Measurements from ENCODE around the gene GNRHR.
"Not testable (repeated sequence)": the region's sequence is repeated elsewhere in the genome, so short reads cannot be mapped to it uniquely, and the experiment has no call there.

The GNRHR gene, protein sequence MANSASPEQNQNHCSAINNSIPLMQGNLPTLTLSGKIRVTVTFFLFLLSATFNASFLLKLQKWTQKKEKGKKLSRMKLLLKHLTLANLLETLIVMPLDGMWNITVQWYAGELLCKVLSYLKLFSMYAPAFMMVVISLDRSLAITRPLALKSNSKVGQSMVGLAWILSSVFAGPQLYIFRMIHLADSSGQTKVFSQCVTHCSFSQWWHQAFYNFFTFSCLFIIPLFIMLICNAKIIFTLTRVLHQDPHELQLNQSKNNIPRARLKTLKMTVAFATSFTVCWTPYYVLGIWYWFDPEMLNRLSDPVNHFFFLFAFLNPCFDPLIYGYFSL

GRCh38 chr4:67754288-67754687 is at the start of gene GNRHR:
GNRHR (minus strand) TSS chr4:67754388; CDS start chr4:67754335, 53 bp downstream.
- DNase-seq (ENCODE audit: low spot score): no peak

DNA sequence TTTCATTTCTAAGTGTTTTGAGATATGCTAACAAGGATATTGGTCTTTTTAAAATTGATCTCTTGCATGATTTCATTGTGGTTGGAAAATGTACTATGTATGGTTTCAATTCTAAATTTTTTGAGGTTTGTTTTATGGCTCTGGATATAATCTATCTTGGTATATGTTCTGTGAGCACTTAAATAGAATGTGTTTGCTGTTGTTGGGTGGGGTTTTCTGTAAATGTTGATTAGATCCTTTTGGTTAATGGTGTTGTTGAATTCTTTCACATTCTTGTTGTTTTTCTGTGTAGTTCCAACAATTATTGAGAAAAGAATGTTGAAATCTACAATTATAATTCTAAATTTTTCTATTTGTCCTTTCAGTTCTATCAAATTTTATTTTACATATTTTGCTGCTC is 42.6 kb upstream of the GNRHR start:
- no peak for DNase-seq (ENCODE audit: low spot score)

DNA sequence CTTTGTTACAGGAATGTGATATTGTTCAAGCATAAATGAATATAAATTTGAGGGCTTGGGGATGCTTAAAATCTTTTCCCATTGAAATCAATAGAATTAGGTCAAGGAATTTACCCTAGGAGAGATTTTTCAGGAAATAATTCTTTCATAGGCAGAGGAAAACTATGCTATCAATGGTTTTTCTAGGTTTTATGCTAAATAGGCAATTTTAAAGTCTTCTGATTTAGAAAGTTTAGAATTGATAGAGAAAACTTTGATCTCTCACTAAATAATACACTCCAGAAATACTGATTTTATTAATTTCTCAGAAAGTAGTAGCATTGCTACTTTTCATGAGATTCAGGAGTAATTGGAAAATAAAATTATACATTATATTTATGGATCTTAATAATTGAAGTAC is 36.5 kb upstream of the GNRHR start:
- DNase-seq (ENCODE audit: low spot score): no peak

- no peak for DNase-seq (ENCODE audit: low spot score)
Measured at GRCh38 chr4:67787311-67787710, 33.1 kb upstream of the GNRHR start.

DNA sequence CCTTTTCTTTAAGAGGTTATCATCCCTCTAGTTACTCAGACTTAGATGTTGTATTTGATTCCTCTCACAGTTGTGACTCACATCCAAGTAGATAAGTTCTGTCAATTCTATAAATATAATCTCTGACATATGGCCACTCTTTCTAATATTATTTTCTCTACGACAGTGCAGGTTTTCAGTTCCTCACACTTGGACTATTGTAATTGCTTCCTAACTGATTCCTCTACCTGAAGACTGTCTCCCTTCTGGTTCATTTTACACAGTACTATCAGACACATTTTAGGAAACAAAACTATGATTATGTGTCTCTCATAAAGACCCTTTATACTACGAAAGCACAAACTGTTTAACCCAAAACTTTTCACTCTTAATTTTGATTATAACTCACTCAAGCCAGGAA is 31.3 kb upstream of the GNRHR start:
- no peak for DNase-seq (ENCODE audit: low spot score)

DNA sequence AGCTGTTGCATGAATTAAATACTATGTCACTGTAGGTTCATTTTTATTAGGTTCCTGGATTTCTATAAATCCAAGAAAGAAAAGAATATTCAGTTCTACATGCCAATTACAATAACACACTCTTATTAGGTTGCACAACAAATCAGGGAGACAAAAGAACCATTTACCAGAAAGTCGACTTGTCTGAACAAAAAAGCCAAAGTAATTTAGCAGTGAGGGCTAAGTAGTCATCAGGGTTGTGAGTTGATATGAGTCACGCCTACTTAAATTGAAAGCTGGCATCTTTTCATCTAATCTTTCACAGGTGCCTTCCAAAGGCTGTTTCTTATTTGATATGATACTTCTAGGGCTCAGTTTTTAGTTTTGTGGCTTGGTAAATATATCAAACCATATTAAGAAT is 25.4 kb upstream of the GNRHR start:
- no peak for DNase-seq (ENCODE audit: low spot score)

DNA sequence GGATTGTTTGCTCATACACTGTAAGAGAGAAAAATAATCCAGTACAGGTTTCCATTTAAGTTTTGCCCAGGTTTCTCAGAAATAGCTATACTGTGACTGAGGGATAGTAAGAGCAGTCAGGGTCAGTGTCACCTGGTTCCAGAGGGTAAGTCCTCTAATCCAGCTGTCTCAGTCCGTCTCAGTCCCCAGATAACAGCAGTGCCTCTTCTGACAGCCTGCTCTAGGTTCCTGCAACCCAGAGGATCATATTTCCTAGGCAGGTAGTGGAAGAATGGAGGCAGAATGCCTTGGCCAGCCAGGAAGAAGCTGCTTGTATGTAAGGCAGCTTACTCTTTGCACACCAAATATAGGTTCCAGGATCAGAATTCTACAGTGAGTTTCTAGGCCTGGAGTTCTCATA is 22.6 kb upstream of the GNRHR start:
- no peak for DNase-seq (ENCODE audit: low spot score)

DNA sequence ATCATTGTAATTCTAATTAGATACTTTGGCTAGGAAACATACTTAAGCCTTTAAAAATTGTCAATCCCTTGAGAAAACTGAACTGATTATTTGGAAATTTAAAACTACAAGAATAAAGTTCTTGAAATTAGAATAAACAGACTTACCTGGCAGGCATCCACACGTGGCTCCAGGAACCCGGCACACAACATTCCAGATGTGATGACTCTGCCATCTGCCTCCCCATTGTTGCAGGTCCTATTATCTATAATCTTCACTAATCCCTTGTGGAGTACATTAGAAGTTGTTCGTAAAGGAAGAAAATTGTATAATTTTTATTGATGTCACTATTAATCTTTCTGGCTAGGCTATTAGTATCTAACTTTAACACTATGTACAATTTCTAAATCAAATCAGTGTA is 16.2 kb upstream of the GNRHR start:
- no peak for DNase-seq (ENCODE audit: low spot score)

DNA sequence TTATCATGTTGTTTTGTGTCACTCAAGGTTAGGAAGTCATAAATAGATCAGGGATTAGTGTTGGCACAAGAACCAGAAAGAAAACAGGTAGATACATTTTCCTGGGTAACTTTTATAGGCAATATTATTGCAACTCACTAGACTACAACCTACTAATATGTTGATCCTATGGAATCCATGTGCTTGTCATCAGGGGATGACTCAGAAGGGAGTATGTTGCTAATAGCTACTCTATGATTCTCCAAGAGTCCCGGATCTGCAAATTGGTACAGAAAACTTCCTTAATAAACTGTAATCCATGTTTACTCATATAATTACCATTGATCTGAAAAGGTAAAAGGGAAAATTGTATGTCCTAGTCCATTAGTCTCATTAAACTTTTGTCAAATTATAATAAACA is 11.7 kb upstream of the GNRHR start:
- DNase-seq (ENCODE audit: low spot score): no peak

DNA sequence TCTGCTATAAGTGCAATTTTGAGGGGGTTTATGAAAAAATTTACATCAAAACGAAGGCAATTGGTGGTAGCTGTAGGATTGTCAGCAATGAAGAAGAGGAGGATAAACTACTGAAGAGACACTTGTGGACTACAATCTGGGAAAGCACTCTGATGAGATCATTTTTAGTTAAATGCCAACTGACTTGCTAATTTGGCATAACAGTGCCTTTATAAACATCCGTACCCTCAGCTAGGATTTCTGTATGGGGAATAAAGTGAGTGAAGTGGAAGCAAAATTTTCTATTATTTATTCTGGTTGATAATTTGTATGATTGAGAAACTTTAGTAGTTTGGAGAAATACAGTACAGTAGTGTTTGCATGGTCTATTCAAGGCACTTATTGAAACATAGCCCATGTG is 11.2 kb upstream of the GNRHR start:
- DNase-seq (ENCODE audit: low spot score): no peak

DNA sequence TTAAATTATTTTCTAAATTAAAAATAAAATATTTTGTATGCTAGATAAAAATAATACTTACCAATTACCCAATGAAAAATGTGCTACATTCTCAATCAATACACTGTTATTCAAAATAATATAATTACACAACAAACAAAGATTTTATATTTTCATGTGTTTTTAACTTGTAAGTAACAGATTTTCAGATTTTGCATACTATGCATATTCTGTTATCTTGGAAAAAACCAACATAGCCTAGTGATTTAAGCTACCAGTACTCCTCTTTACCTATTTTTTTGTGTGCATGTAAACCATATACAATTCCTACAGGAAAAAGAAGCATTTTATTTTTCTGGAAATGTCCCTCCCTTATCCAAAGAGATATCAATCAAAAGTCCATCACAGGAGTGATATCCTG is 10.0 kb upstream of the GNRHR start:
- DNase-seq (ENCODE audit: low spot score): no peak

DNA sequence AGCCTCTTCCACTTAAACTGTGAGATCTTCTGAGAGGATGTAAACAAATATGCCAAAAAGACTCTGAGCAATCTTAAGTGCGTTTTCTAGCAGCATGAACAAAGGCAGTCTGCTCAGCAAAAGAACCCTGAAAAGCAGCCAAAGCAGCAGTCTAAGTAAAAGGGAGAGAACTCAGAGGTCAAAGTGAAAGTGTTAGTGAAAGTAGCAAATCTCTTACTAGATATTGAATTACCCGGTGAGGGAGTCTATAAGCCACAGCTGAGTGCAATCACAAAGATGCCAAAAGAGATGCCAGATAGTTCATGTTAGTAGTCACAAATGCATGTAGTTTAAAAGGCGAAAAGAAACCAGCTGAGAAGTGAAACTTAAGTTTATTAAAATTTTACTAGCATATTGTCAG is 7.9 kb upstream of the GNRHR start:
- no peak for DNase-seq (ENCODE audit: low spot score)

DNA sequence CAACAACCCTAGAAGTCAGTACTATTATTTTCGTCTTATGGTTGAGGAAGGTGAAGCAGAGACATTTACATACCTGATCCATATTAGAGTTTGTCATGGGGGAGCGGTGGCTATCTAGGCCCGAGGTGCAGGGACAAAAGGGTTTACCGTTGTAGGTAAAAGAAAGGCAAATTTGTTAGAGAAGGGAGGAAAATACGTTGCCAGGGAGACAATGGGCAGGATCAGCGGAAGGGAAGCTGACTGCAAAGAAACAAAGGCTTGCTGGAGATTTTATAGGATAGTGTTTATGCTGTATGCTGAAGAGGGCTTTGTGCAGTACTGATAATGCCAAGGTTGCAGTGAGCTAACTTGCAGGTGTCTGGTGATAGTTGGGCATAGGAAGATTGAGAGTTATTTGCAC is 2.8 kb upstream of the GNRHR start:
- not testable (repeated sequence) for DNase-seq (ENCODE audit: low spot score)

DNA sequence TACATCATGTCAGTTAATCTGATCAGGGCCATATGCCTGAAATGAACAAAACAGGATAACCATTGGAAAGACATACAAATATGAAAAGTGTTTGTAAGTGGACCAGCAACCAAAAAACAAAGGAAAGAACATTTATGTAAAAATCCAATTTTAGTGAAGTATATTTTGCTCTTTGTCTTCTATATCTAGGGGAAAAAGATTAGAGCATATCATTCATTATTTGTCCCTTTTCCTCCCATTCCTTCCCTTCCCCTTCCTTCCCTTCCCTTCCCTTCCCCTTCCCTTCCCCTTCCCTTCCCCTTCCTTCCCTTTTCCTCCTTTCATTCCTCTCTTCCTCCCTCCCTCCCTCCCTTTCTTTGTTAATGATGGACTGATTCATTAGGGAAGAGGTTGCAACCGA is 1.8 kb upstream of the GNRHR start:
- DNase-seq (ENCODE audit: low spot score): no peak

DNA sequence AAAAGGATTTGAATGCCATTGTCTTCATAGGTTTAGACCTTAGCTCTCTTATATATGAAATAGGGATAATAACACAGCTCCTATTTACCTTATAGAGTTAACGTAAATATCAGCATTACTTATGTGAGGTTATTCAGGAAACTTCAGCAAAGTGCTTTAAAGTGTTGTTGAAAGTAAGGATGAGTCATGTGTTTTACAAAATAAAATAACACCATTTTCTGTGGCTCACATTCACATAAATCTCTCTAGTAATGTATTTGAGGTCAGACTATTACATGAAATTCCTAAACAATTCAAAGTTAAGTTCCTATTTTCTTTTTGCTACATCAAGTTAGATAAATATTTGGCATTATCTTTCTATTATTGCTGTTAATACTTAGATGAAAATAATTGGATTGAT is 2.9 kb downstream of the GNRHR start:
- DNase-seq (ENCODE audit: low spot score): no peak

DNA sequence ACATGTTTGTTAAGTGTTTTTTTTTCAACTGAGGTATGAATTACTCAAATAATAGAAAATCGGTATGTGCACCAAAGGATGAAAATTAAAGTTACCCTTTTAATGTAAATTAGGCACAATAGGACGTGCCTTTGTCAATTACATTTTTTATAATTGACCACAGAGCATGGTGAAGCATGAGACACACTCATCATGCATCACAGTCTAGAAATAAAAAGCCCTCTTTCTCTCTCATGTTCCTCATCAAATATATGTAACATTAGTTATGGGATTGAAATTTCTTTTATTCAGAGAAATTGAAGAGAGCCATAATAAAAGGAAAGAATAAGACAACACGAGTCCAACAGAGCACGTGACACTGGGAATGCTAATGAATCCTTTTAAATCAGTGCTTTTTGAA is 3.5 kb downstream of the GNRHR start:
- no peak for DNase-seq (ENCODE audit: low spot score)

DNA sequence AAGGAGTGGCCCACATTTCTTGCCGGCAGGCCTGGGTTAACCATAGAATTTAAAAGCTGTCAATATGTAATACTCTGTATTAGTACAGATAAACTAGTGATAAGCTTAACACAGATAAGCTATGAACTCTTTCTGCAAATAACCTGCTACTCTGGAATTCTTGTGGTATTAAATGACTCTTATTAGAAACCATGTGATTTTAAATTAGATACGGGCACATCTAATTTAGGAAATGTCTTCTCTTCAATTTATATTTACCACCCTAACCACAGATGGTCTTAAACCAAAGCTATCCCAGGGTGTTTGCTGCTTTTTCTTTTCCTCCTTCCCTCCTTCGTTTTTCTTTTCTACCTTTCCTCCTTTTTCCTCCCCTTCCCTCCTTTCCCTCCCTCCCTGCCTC is 4.9 kb downstream of the GNRHR start:
- no peak for DNase-seq (ENCODE audit: low spot score)

GRCh38 chr4:67746797-67747495 is 7.2 kb downstream of the GNRHR start:
- peak; percentile 36 for DNase-seq (ENCODE audit: low spot score)

GRCh38 chr4:67744561-67745283 is 9.5 kb downstream of the GNRHR start:
- DNase-seq (ENCODE audit: low spot score): no peak

DNA sequence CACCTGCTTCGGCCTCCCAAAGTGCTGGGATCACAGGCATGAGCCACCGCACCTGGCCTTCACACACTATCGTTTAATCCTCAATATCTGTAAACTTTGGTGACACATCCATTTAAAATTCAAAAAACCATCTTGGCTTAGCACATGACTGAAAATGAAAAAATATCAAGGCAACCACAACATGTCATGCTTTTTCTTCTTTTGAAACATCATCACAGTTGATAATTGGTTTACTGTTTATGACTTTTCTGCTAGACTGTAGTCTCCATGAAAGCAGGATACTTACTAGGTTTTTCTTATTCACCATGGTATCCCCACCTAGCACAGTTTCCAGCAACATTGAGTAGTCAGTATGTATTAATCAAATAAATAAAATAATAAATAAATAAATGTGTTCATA is 11.0 kb downstream of the GNRHR start:
- DNase-seq (ENCODE audit: low spot score): no peak

DNA sequence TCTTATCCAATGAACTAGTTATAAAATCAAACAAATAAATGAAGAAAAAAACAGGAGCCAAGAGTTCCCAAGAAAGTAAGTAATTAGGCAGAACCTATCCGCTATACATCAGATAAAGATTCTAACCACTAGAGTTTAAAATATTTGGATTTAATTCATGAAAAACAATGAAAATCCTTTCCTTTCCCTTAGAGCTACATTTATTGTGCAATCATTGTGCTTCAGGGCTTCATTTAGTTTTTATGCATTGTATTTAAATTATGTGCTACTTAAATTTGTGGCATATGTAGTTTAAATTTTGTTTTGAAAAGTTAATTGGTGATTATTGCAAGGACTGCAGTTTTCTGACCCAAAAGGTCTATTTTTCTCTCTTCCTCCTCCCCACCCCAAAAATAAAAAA is 17.9 kb downstream of the GNRHR start:
- DNase-seq (ENCODE audit: low spot score): no peak

DNA sequence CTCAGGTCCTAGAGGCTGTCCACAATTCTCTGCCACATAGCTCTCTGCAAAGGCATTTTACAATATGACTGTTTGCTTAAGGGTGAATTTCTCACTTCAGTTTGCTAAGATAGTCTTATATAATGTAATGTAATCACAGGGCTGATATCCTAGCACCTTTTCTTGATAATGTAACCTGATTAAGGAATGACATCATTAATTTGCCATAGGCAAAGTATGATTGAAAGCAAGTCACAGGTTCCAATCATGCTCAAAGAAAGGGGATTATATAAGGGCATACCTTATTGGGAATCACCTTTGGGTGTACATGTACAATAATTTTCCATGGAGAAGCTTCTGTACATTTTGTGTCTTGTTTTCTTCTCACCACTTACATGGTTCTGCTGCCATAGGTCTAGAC is 18.9 kb downstream of the GNRHR start:
- DNase-seq (ENCODE audit: low spot score): no peak

DNA sequence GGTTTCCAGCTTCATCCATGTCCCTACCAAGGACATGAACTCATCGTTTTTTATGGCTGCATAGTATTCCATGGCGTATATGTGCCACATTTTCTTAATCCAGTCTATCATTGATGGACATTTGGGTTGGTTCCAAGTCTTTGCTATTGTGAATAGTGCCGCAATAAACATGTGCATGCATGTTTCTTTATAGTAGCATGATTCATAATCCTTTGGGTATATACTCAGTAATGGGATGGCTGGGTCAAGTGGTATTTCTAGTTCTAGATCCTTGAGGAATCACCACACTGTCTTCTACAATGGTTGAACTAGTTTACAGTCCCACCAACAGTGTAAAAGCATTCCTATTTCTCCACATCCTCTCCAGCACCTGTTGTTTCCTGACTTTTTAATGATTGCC is 23.7 kb downstream of the GNRHR start:
- not testable (repeated sequence) for DNase-seq (ENCODE audit: low spot score)

All from SW480 (cell line).